Activated naive CD8-positive, alpha-beta T cell treated with anti-CD3 and anti-CD28 coated beads, Interleukin-2, amount 50 U/mL, for 16 hours (primary cell): Measurements from ENCODE around the gene SYTL4.
"Not testable (repeated sequence)": the region's sequence is repeated elsewhere in the genome, so short reads cannot be mapped to it uniquely, and the experiment has no call there.

Source experiments
- DNase-seq: peaks from one replicate; pipeline ENCODE4 v3.0.0-alpha.2; 2020; ENCODE audit warnings: low read depth, low spot score

Gene SYTL4

DNA sequence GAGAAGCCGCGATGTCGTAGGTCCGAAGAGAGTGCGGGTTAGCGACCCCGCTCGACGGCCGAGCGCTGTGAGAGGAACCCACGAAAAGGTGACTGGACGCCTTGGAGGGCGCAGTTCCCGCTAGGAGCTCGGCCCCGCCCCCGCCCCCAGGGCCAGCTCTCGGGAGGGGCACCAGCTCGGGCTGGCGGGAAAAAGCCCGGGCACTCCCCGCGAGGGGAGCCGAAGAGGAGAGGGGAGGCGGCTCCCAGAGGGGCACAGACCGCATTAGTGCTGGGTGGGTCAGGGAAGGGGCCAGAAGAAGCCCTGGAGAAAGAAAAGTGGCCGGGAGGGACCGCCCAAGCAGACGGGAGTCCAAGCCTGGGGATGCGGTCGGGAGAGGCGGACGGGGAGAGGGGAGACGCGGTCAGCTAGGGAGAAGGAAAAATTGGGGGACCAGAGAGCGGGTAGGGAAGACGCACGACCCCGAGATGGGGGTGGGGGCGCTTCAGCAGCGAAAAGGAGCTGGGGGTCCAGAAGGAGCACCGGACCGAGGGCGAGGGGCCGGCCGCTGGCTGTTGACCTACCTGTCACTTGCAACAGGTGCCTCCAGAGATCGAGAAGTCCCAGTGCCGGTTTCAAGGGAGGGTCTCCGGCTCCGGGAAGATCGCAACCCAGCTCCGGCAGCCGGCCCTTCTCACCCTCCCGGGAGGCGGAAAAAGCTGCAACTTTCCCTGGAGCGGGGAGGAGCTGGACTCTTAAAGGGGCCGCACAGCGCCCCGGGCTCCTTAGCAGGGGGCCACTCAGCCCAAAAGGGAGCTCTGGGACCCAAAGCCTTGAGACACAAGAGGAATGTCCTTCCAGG is at the start of gene SYTL4:
SYTL4 (minus strand) TSS at position 681 of the 841 bp plus-strand sequence. CDS start 30,084 bp downstream, outside the sequence.
- no peak for DNase-seq

- DNase-seq = not testable (repeated sequence)
Measured at GRCh38 chrX:100769439-100769838, 37.5 kb upstream of the SYTL4 start.

- peak; percentile 61 for DNase-seq
Measured at GRCh38 chrX:100768679-100769338, 36.9 kb upstream of the SYTL4 start.

DNA sequence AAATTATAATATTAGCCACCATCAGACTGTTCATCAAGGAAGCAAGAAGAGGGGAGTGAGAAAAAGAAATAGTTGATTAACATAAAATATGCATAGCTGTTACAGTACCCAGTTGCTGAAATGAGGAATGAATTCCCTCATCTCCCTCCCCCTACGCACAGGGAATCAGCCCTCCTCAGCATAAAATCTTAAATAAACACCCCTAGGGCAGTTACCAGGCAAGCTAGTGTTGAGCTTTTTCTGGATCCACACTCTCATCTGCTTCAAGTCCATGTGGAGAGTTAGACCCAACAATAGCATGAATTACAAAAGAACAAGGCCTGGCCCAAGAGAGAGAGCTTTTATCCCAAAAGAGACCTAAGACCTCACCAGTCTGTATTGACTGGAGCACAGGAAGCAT is 19.0 kb upstream of the SYTL4 start:
- DNase-seq = no peak

GRCh38 chrX:100748108-100748507 is 16.2 kb upstream of the SYTL4 start:
- no peak for DNase-seq

- DNase-seq = no peak
Measured at GRCh38 chrX:100747703-100748102, 15.8 kb upstream of the SYTL4 start.

DNA sequence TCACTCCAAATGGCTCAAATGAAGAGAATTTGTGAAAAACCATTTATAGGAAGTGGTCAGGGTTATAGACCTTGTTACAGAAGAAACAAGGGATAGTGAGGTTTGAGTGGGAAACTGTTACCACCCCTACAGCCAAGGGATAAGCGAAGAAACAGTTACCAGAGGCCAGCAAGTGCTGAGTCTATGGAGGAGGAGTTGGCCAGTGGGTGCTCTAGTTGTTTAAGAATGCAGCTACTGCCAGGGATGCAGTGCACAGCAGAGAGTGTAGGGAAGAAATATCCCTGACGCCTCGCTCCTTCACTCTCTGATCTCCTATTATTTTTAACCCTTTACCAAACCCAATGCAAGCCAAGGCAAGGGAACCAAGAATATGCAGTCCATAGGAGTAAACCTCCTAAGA is 15.2 kb upstream of the SYTL4 start:
- no peak for DNase-seq

DNA sequence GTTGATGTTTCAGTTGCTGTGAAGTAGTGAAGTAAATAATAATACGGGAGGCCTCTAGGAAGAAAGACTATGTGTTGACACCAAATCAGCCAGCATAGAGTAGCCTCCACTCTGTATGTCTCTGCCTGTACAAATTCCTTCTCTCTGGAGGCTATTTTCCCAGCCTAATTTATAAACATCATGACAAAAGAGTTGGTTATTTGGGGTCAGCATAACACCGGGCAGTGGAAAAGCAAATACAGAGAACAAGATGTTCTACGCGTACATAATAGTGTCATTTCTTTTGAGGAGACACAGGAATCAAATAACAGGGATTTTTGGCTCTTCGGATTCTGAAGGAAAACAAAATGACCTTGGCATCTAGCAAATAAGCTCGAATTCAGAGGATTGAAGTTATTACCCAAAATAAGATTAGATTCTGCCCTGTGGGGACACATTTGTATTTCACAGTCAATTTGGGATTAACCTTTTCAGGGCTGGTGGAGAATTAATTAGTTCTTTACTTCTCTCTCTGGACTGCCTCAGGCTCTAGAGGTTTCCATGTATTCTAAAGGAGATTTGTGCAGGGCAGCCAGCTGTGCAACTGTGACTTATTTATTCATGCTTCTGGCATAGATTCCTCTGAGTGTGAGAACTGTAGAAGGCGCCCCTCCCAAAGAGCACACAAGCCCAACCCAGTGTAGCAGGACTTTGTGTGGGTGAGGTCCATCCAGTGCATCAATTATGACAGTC is 14.1 kb upstream of the SYTL4 start:
- no peak for DNase-seq

GRCh38 chrX:100745205-100745604 is 13.3 kb upstream of the SYTL4 start:
- no peak for DNase-seq

GRCh38 chrX:100743009-100743607 is 11.2 kb upstream of the SYTL4 start:
- DNase-seq = no peak

- DNase-seq = not testable (repeated sequence)
Measured at GRCh38 chrX:100724006-100724405, 7.9 kb downstream of the SYTL4 start.

DNA sequence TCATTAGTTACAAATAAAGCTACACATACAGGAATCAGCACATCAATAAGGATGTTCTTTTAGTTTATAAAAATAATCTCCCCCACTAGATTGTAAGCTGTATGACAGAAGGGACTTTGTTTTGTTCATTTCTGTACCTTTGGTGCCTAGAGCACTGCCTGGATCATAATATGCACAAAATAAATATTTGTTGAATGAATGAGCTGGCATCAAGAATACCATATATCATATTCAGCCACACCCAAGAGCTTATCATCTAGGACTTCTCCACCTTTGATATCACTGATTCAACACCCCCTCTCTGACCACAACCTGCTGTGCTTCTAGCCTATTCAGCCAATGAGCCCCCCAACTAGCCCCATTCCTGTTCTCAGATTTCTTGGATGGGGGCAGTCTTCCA is 10.6 kb downstream of the SYTL4 start:
- DNase-seq = no peak

DNA sequence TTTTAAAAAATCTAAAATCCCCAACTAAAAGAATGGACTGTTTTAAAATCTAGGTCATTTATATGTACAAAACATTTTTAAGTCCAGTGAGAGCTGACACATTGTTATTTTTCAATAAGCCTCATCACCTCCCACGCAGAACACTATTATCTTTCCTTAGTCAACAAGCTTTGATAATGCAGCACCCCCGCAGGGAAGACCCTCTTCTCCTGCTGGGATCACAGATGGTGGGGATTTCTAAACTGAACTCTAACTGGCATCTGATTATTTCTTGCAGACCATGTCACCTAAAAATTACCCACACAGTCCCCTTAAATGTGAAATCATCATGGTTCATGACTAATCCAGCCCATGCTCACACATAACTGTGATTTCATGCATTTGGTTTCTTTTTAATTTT is 11.6 kb downstream of the SYTL4 start:
- no peak for DNase-seq

DNA sequence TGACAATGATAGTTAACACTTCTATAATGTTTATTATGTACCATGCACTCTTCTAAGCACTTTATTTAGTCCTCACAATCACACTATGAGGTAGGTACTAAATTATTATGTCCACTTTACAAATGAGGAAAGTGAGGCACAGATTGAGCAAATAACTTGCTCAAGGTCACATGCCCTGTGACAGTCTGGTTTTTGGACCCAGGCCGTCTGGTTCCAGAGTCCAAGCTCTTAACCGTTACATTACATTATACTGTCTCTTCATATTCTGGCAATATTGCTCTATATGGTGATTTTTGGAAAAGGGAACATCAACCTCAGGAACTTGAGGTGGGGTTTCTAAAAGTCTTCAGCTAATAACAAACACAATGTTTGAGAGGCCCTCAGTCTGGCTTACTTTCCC is 12.8 kb downstream of the SYTL4 start:
- no peak for DNase-seq

GRCh38 chrX:100717363-100717762 is 14.6 kb downstream of the SYTL4 start:
- DNase-seq = no peak

DNA sequence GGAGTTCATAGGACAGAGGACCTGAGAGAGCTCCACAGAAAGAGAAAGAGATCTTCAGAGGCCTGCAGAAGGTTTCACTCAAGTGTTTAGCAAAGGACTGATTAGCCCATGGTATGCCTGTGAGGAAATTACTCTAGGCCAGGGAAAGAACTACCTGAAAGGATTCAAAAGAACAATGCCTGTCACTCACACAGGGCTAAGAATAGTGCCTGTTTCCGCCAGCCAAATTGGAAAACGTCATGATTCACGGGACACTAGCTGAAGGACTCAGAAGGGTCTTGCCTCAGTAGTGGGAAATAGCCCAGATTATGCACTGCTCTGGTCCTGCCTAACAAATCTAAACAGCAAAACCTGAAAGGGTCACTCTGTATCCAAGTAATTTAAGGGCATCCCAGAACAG is 21.1 kb downstream of the SYTL4 start:
- no peak for DNase-seq

DNA sequence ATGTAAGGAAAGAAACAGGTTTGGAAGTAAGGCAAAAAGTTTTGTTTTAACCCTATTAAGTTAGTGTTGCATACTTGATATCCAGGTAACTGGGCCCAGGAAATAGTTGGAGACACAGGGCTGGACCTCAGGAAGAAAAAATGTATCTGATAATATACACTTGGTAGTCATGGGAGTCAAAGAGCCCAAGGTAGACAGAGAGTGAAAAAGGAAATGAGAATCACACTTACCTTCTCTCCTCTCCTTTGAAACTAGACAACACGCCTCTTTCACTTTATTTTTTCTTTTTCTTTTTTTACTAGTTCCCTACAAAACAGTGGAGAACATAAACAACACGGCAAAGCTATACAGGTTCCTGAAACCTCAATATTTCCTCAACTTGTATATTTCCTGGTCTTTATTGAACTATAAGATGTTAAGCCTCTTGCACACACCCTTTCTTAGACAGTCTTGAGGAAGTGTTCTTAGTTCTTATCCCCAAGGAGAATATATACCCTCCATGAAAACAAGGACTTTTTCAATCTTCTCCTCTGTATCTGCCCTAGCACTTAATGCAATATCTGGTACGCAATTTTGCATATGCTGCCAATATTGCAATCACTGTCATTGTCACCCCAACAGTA is 27.2 kb downstream of the SYTL4 start:
- no peak for DNase-seq

- DNase-seq = no peak
Measured at GRCh38 chrX:100700809-100701208, 31.1 kb downstream of the SYTL4 start.

GRCh38 chrX:100698551-100698950 is 33.4 kb downstream of the SYTL4 start:
- DNase-seq = no peak

- no peak for DNase-seq
Measured at GRCh38 chrX:100696699-100697351, 35.1 kb downstream of the SYTL4 start.

GRCh38 chrX:100695991-100696390 is 35.9 kb downstream of the SYTL4 start:
- no peak for DNase-seq
